CD4-positive, alpha-beta T cell (primary cell): ENCODE measurements around the gene ABHD17C. TPM values are rescaled to one million over a fixed set of nuclear protein-coding genes. Genes with fewer than 3 reads are reported as not detected.

Experiments
- ATAC-seq: fragments of 200-7000 bp; cut with Tn5 transposase; one replicate; pipeline ENCODE4 v1.10.0; 2022; ENCODE audit warnings: mild to moderate bottlenecking; ENCODE audit not compliant: poor library complexity
- CTCF ChIA-PET: fragments of 350-600 bp; sonication (Branson Sonifier 250); formaldehyde crosslinking; loops from one replicate; lab custom pipeline; 2021; ENCODE audit warnings: antibody characterized with exemption, inconsistent platforms; lab: Charles Lee
- POLR2A ChIA-PET: fragments of 350-600 bp; sonication (Branson Sonifier 250); formaldehyde crosslinking; loops from one replicate; lab custom pipeline; 2021; ENCODE audit warnings: antibody characterized with exemption, inconsistent platforms; lab: Charles Lee
- DNase-seq, 14 experiments: peaks; one replicate each; pipeline ENCODE4 v3.0.0-alpha.2; 2013 to 2020; ENCODE audit warnings: mixed read lengths in 2 of 14
- H3K27ac ChIP-seq, 2 donors: one replicate each; pipeline versions ENCODE4 v1.5.1 to v1.7.0; 2013; ENCODE audit warnings: low read length in 2 of 2, low read depth in 1 of 2, mild to moderate bottlenecking in 1 of 2
- H3K27me3 ChIP-seq, 2 experiments: 1 replicate in 1 of 2; 2 replicates in 1 of 2; pipeline versions ENCODE4 v1.6.1 to v1.7.0; 2013; ENCODE audit warnings: low read length in 2 of 2, control low read depth in 1 of 2, mild to moderate bottlenecking in 1 of 2, moderate library complexity in 1 of 2; ENCODE audit not compliant: insufficient read depth in 2 of 2, control insufficient read depth in 1 of 2
- H3K36me3 ChIP-seq: one replicate; pipeline ENCODE4 v1.6.1; 2013; ENCODE audit warnings: low read length, control low read depth; ENCODE audit not compliant: insufficient read depth
- H3K4me1 ChIP-seq: one replicate; pipeline ENCODE4 v1.6.1; 2013; ENCODE audit warnings: low read length, control low read depth; ENCODE audit not compliant: insufficient read depth
- H3K4me3 ChIP-seq: one replicate; pipeline ENCODE4 v1.5.1; 2013; ENCODE audit warnings: mild to moderate bottlenecking, low read length, moderate library complexity
- H3K9me3 ChIP-seq, 2 experiments: 1 replicate in 1 of 2; 2 replicates in 1 of 2; pipeline versions ENCODE4 v1.6.1 to v1.7.0; 2013; ENCODE audit warnings: low read length in 2 of 2, mild to moderate bottlenecking in 2 of 2, control low read depth in 1 of 2, moderate library complexity in 1 of 2; ENCODE audit not compliant: control insufficient read depth in 1 of 2, insufficient read depth in 1 of 2
- H3K27ac Mint-ChIP-seq: one replicate; pipeline ENCODE4 v1.8.0; 2020; ENCODE audit warnings: mixed read lengths
- H3K27me3 Mint-ChIP-seq: one replicate; pipeline ENCODE4 v1.8.0; 2021; ENCODE audit warnings: mixed read lengths
- H3K36me3 Mint-ChIP-seq: one replicate; pipeline ENCODE4 v1.8.0; 2021; ENCODE audit warnings: low read depth, mixed read lengths
- H3K4me1 Mint-ChIP-seq: one replicate; pipeline ENCODE4 v1.8.0; 2021; ENCODE audit warnings: low read depth, mixed read lengths
- H3K4me3 Mint-ChIP-seq: one replicate; pipeline ENCODE4 v1.8.0; 2020; ENCODE audit warnings: mild to moderate bottlenecking, mixed read lengths
- H3K9me3 Mint-ChIP-seq: one replicate; pipeline ENCODE4 v1.8.0; 2020; ENCODE audit warnings: mixed read lengths
- intact Hi-C, 2 experiments: fragments of 100-400 bp; cut with DNase I in 1 of 2; cut with micrococcal nuclease in 1 of 2; formaldehyde crosslinking; loops; one replicate each; pipeline versions ENCODE4 v1.15.1 to v1.9.0; 2023 to 2025; cut with DNase I, micrococcal nuclease
- total RNA-seq, 174 experiments: library from RNA in 2 of 174; stranded (reverse) in 2 of 174; gene quantifications; one replicate each; pipeline ENCODE4 v1.2.3 and lab custom pipeline; 2021 to 2026
- TF ChIP-seq, protein P1 (sequence below): fragments of 200-600 bp; IDR thresholded peaks from one replicate; pipeline ENCODE4 v1.8.0; 2022; ENCODE audit warnings: antibody characterized with exemption, mild to moderate bottlenecking

ABHD17C gene
- total RNA-seq, 2 experiments from 2014 or later: 0.33 to 0.59 TPM

DNA sequence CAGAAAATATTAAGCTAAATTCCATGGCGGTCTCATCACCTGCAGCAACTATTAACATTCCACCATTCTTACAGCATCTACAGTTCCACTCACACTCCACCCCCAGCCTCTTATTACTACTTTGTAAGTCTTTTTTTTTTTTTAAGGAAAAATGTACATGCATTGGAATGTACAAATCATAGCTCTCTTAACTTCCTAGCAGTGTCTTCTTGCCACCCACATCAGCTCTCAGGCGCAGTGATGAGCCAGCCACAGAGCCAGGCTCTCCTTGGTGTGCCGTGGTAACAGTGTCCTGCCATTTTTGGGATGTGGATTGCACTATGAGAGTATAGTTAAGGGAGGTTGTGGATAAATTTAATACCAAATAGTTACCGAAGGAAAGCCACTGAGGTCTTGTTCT lies 17.8 kb downstream of the ABHD17C start:
- H3K27ac Mint-ChIP-seq: no peak overlapping the region
- H3K4me1 Mint-ChIP-seq: no peaks in the 10 kb centered on the region
- ATAC-seq (no peak), DNase-seq (no peak)
- H3K9me3 ChIP-seq: no peaks in the 10 kb centered on the region
- CTCF ChIA-PET: no interaction called here
- no peaks in the 10 kb centered on the region for H3K4me1 ChIP-seq
- intact Hi-C loops: no loop called here
- H3K9me3 Mint-ChIP-seq: no peaks in the 10 kb centered on the region
- H3K4me3 ChIP-seq: no peak overlapping the region
- H3K27ac ChIP-seq: no peak overlapping the region
- H3K36me3 ChIP-seq: no peaks in the 10 kb centered on the region
- H3K27me3 Mint-ChIP-seq: no peaks in the 10 kb centered on the region
- POLR2A ChIA-PET: no interaction called here
- no peaks in the 10 kb centered on the region for H3K27me3 ChIP-seq
- TF ChIP-seq, protein P1, sequence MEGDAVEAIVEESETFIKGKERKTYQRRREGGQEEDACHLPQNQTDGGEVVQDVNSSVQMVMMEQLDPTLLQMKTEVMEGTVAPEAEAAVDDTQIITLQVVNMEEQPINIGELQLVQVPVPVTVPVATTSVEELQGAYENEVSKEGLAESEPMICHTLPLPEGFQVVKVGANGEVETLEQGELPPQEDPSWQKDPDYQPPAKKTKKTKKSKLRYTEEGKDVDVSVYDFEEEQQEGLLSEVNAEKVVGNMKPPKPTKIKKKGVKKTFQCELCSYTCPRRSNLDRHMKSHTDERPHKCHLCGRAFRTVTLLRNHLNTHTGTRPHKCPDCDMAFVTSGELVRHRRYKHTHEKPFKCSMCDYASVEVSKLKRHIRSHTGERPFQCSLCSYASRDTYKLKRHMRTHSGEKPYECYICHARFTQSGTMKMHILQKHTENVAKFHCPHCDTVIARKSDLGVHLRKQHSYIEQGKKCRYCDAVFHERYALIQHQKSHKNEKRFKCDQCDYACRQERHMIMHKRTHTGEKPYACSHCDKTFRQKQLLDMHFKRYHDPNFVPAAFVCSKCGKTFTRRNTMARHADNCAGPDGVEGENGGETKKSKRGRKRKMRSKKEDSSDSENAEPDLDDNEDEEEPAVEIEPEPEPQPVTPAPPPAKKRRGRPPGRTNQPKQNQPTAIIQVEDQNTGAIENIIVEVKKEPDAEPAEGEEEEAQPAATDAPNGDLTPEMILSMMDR: no peak
- no peaks in the 10 kb centered on the region for H3K36me3 Mint-ChIP-seq
- H3K4me3 Mint-ChIP-seq: no peak overlapping the region

DNA sequence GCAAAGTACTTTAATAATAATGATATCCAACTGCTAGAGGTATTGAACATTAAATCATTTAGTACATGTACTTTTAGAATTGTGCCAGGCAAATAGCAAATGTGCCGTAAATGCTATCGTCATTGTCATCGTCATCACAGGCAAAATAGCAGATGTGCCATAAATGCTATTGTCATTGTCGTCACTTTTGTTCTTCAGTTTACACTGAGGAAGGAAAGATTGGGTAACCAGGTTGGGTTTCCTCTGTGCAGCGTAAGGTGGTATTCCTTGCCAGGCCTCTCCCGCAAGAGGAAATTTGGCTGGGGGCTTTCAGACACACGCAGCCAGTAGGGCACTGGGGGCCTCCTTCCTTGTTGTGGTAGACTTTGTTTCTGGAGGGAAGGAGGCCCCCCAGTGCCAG lies 26.4 kb downstream of the ABHD17C start:
- H3K36me3 Mint-ChIP-seq: no peaks in the 10 kb centered on the region
- H3K27ac ChIP-seq: no peak overlapping the region
- CTCF ChIA-PET: no interaction called here
- no peak overlapping the region for H3K4me3 Mint-ChIP-seq
- intact Hi-C loops: no loop called here
- H3K27me3 ChIP-seq: no peaks in the 10 kb centered on the region
- H3K9me3 ChIP-seq: peaks cover 0 to 5% of the 10 kb centered on the region in 2 experiments
- no peaks in the 10 kb centered on the region for H3K36me3 ChIP-seq
- ATAC-seq (no peak), DNase-seq (no peak)
- no peak overlapping the region for H3K27ac Mint-ChIP-seq
- no peaks in the 10 kb centered on the region for H3K9me3 Mint-ChIP-seq
- H3K4me1 Mint-ChIP-seq: no peaks in the 10 kb centered on the region
- H3K4me3 ChIP-seq: no peak overlapping the region
- TF ChIP-seq, protein P1: no peak
- H3K4me1 ChIP-seq: no peaks in the 10 kb centered on the region
- no peaks in the 10 kb centered on the region for H3K27me3 Mint-ChIP-seq
- POLR2A ChIA-PET: no interaction called here

DNA sequence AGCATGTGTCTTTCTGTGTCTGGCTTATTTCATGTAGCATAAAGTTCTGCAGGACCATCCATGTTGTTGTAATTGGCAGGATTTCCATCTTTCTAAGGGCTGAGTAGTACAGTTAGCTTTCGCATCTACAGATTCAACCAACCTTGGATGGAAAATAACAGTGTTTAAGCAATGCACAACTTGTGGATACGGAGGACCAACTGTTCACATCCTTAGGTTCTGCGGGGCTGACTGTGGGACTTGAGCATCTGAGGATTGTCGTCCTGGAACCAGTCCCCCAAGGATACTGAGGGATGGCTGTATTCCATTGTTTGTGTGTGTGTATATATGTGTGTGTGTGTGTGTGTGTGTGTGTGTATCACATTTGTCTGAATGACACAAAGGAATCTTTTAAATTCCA lies 27.7 kb downstream of the ABHD17C start:
- POLR2A ChIA-PET: no interaction called here
- Histone ChIP-seq H3K27ac (no peak overlapping the region), H3K9me3 (peaks cover 0 to 7% of the 10 kb centered on the region in 2 experiments), H3K27me3 (no peaks in the 10 kb centered on the region), H3K36me3 (no peaks in the 10 kb centered on the region), H3K4me3 (no peak overlapping the region), H3K4me1 (no peaks in the 10 kb centered on the region)
- no peak overlapping the region for H3K27ac Mint-ChIP-seq
- ATAC-seq: no peak
- CTCF ChIA-PET: no interaction called here
- H3K27me3 Mint-ChIP-seq: no peaks in the 10 kb centered on the region
- no peak overlapping the region for H3K4me3 Mint-ChIP-seq
- DNase-seq: no peak
- no peaks in the 10 kb centered on the region for H3K36me3 Mint-ChIP-seq
- H3K4me1 Mint-ChIP-seq: no peaks in the 10 kb centered on the region
- no peaks in the 10 kb centered on the region for H3K9me3 Mint-ChIP-seq
- TF ChIP-seq, protein P1: no peak
- intact Hi-C loops: no loop called here
